A549 (cell line): ENCODE data around the gene ADAM10. TPM values are rescaled to one million over a fixed set of nuclear protein-coding genes. Genes with fewer than 3 reads are reported as not detected.
A peak's percentile ranks its signal among the peaks of the same experiment; 100 is the strongest.

Source experiments
- ATAC-seq, 2 experiments: fragments of 200-7000 bp in 1 of 2; fragments of >200 bp in 1 of 2; cut with Nextera tagmentation in 1 of 2; cut with Tn5 transposase in 1 of 2; 3 replicates each; pipeline versions ENCODE4 v1.8.0 to v1.9.1; 2018 to 2020; ENCODE audit warnings: mild to moderate bottlenecking in 1 of 2, moderate library complexity in 1 of 2
- CTCF ChIA-PET: fragments of 300-600 bp; sonication (Branson Sonifier 250); formaldehyde crosslinking; extraction: SDS; loops from one replicate; lab custom pipeline; 2021; ENCODE audit warnings: antibody characterized with exemption, inconsistent platforms; lab: Yijun Ruan, JAX
- POLR2A ChIA-PET: fragments of 350-600 bp; formaldehyde crosslinking; extraction: SDS; loops from one replicate; lab custom pipeline; 2021; ENCODE audit warnings: antibody characterized with exemption, inconsistent platforms; lab: Yijun Ruan, JAX
- DNase-seq, 2 experiments: peaks; one replicate each; pipeline versions ENCODE4 v3.0.0 to v3.0.0-alpha.2; 2011 to 2016; ENCODE audit warnings: low read depth in 1 of 2, low spot score in 1 of 2
- FAIRE-seq: peaks from 2 replicates; lab custom pipeline; 2011; peaks lifted over from hg19 to GRCh38; lab: Jason Lieb, UNC
- H3K27ac ChIP-seq, 2 experiments: fragments of >200 bp; sonication (Bioruptor Twin); formaldehyde crosslinking; 3 replicates each; pipeline ENCODE4 v1.5.1; 2016 to 2017
- H3K4me1 ChIP-seq: fragments of >200 bp; sonication (Bioruptor Twin); formaldehyde crosslinking; 3 replicates; pipeline ENCODE4 v1.6.1; 2016
- H3K4me2 ChIP-seq: fragments of >200 bp; sonication (Bioruptor Twin); formaldehyde crosslinking; 3 replicates; pipeline ENCODE4 v1.6.1; 2016
- H3K4me3 ChIP-seq: fragments of >200 bp; sonication (Bioruptor Twin); formaldehyde crosslinking; 3 replicates; pipeline ENCODE4 v1.5.1; 2016
- H3K9me3 ChIP-seq: fragments of >200 bp; sonication (Bioruptor Twin); formaldehyde crosslinking; 3 replicates; pipeline ENCODE4 v1.6.1; 2016
- CBX2 ChIP-seq: fragments of 200-600 bp; sonication (generic); IDR thresholded peaks from 2 replicates; pipeline ENCODE4 v1.6.1; 2016; ENCODE audit warnings: low read depth, mild to moderate bottlenecking, borderline replicate concordance
- CHD4 ChIP-seq: fragments of 200-600 bp; sonication (generic); IDR thresholded peaks from 2 replicates; pipeline ENCODE4 v1.6.1; 2016; ENCODE audit warnings: antibody characterized with exemption, mild to moderate bottlenecking, borderline replicate concordance
- EHF ChIP-seq: fragments of 250-450 bp; sonication (Bioruptor Pico); IDR thresholded peaks from 2 replicates; pipeline ENCODE4 v1.5.0; 2020; ENCODE audit warnings: mild to moderate bottlenecking
- EHMT2 ChIP-seq: fragments of 200-600 bp; sonication (generic); IDR thresholded peaks from 2 replicates; pipeline ENCODE4 v1.6.1; 2016; ENCODE audit warnings: antibody characterized with exemption, low read depth, mild to moderate bottlenecking, moderate library complexity
- EP300 ChIP-seq, 2 experiments: fragments of >200 bp; sonication (Bioruptor Twin); formaldehyde crosslinking; IDR thresholded peaks; 2 replicates in 1 of 2; 3 replicates in 1 of 2; pipeline ENCODE4 v1.6.1; 2016 to 2017
- FOXS1 ChIP-seq: fragments of 250-450 bp; sonication (Bioruptor Pico); IDR thresholded peaks from 2 replicates; pipeline ENCODE4 v1.5.0; 2020; ENCODE audit warnings: mild to moderate bottlenecking, moderate library complexity
- GATA3 ChIP-seq: IDR thresholded peaks from 2 replicates; pipeline ENCODE4 v1.6.1; 2012; ENCODE audit warnings: borderline replicate concordance
- HEYL ChIP-seq: fragments of 250-450 bp; sonication (Bioruptor Pico); IDR thresholded peaks from 2 replicates; pipeline ENCODE4 v1.8.0; 2021; ENCODE audit warnings: mild to moderate bottlenecking, moderate library complexity
- HOXA7 ChIP-seq: fragments of 250-450 bp; sonication (Bioruptor Pico); IDR thresholded peaks from 2 replicates; pipeline ENCODE4 v1.5.0; 2020; ENCODE audit warnings: mild to moderate bottlenecking, moderate library complexity
- HOXB13 ChIP-seq: fragments of 250-450 bp; sonication (Bioruptor Pico); IDR thresholded peaks from 2 replicates; pipeline ENCODE4 v1.5.0; 2020; ENCODE audit warnings: low read depth, mild to moderate bottlenecking, moderate library complexity
- KDM1A ChIP-seq: fragments of 200-600 bp; sonication (generic); IDR thresholded peaks from 2 replicates; pipeline ENCODE4 v1.6.1; 2016; ENCODE audit warnings: low read depth, mild to moderate bottlenecking
- MAZ ChIP-seq: fragments of 150-350 bp; IDR thresholded peaks from 2 replicates; pipeline ENCODE4 v1.6.1; 2014; ENCODE audit warnings: antibody characterized with exemption, low read depth, low read length, borderline replicate concordance
- NPAS2 ChIP-seq: fragments of 250-450 bp; sonication (Bioruptor Pico); IDR thresholded peaks from 2 replicates; pipeline ENCODE4 v1.8.0; 2022; ENCODE audit warnings: mild to moderate bottlenecking, moderate library complexity, borderline replicate concordance
- NR3C1 ChIP-seq: fragments of >200 bp; sonication (Bioruptor Twin); formaldehyde crosslinking; IDR thresholded peaks from 3 replicates; pipeline ENCODE4 v1.6.1; 2017
- PHF8 ChIP-seq: fragments of 200-600 bp; sonication (generic); IDR thresholded peaks from 2 replicates; pipeline ENCODE4 v1.6.1; 2016; ENCODE audit warnings: low read depth, mild to moderate bottlenecking, antibody characterized with exemption, moderate library complexity, borderline replicate concordance
- SMC3 ChIP-seq: fragments of >200 bp; sonication (Bioruptor Twin); formaldehyde crosslinking; IDR thresholded peaks from 3 replicates; pipeline ENCODE4 v1.6.1; 2018; ENCODE audit warnings: inconsistent platforms
- TFCP2L1 ChIP-seq: fragments of 250-450 bp; sonication (Bioruptor Pico); IDR thresholded peaks from 2 replicates; pipeline ENCODE4 v1.5.0; 2021; ENCODE audit warnings: mild to moderate bottlenecking
- ZC3H11A ChIP-seq: fragments of 450-650 bp; IDR thresholded peaks from 2 replicates; pipeline ENCODE4 v1.6.1; 2014; ENCODE audit warnings: antibody characterized with exemption, mild to moderate bottlenecking
- ZFP36 ChIP-seq: fragments of 450-650 bp; IDR thresholded peaks from 2 replicates; pipeline ENCODE4 v1.6.1; 2014; ENCODE audit warnings: borderline replicate concordance; ENCODE audit not compliant: partially characterized antibody
- WGBS: methylation state at CpG from one replicate; pipeline ENCODE4 v1.1.6; 2017; ENCODE audit errors: missing lambda C conversion rate; 5-methylcytosine and 5-hydroxymethylcytosine counted together
- polyA plus RNA-seq, 4 experiments: library from polyadenylated mRNA; depleted of rRNA in 3 of 4; stranded (reverse); fragments of >200 nt; fragmentation: RNase III in 1 of 4; extraction: RNeasy Plus Mini Kit Qiagen cat#74134 plus additional on column Dnase treatment in 1 of 4; gene quantifications; 2 replicates in 3 of 4; 3 replicates in 1 of 4; pipeline ENCODE4 v1.2.3, GENCODE V29; 2011 to 2017
- TF ChIP-seq, protein P1 (sequence below): IDR thresholded peaks from 2 replicates; pipeline ENCODE4 v1.6.1; 2012
- TF ChIP-seq, protein P2 (sequence below): IDR thresholded peaks from 2 replicates; pipeline ENCODE4 v1.6.1; 2012
- TF ChIP-seq, protein P3 (sequence below): fragments of 250-450 bp; sonication (Bioruptor Pico); IDR thresholded peaks from 2 replicates; pipeline ENCODE4 v1.5.0; 2020; ENCODE audit warnings: low read depth, mild to moderate bottlenecking, moderate library complexity
- TF ChIP-seq, protein P4 (sequence below): fragments of 250-450 bp; sonication (Bioruptor Pico); IDR thresholded peaks from 2 replicates; pipeline ENCODE4 v1.5.0; 2021; ENCODE audit warnings: mild to moderate bottlenecking, moderate library complexity, borderline replicate concordance
- TF ChIP-seq, protein P5 (sequence below): fragments of >200 bp; sonication (Bioruptor Twin); formaldehyde crosslinking; IDR thresholded peaks from 2 replicates; pipeline ENCODE4 v1.6.1; 2016
- TF ChIP-seq, protein P6 (sequence below): fragments of >200 bp; sonication (Bioruptor Twin); formaldehyde crosslinking; IDR thresholded peaks from 3 replicates; pipeline ENCODE4 v1.6.1; 2016

Gene ADAM10
- polyA plus RNA-seq, 2 of the 4 experiments (the other 2 are of a cell fraction), result 200 to 210 TPM

DNA sequence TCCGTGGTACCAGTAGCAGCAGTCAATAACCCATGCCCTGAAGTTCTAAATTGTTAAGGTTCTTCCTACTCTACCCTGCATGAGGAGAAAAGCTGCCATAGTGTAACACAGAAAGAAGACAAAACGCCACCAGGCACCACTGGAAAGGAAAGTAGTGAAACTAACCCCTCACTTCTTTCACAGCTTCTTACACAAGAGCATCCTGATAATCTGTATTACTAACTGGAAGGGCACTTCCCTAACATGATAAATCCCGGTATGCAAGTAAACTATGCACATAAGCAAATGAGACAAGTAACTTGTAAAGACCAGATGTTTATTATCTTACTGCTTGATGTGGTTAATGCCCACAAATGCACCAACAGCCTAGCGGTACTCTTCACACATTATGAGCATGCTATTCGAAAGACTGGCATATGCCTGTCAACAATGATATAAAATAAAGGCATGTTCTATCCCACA lies 141.3 kb downstream of the ADAM10 start:
- no peak overlapping the region for H3K4me2 ChIP-seq
- no peak for DNase-seq
- ChIA-PET POLR2A (no interaction called here), CTCF (no interaction called here)
- no peak overlapping the region for H3K4me3 ChIP-seq
- no peak for FAIRE-seq
- no peak for TF ChIP-seq MAZ
- TF ChIP-seq NPAS2 (CRISPR knock-in tag), result no peak
- TF ChIP-seq, protein P1, sequence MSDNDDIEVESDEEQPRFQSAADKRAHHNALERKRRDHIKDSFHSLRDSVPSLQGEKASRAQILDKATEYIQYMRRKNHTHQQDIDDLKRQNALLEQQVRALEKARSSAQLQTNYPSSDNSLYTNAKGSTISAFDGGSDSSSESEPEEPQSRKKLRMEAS, result no peak
- no peak for TF ChIP-seq EHMT2
- TF ChIP-seq FOXS1 (CRISPR knock-in tag), result no peak
- no peak for TF ChIP-seq ZC3H11A
- TF ChIP-seq TFCP2L1, result no peak
- TF ChIP-seq, protein P2, sequence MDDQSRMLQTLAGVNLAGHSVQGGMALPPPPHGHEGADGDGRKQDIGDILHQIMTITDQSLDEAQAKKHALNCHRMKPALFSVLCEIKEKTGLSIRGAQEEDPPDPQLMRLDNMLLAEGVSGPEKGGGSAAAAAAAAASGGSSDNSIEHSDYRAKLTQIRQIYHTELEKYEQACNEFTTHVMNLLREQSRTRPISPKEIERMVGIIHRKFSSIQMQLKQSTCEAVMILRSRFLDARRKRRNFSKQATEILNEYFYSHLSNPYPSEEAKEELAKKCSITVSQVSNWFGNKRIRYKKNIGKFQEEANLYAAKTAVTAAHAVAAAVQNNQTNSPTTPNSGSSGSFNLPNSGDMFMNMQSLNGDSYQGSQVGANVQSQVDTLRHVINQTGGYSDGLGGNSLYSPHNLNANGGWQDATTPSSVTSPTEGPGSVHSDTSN, result no peak
- TF ChIP-seq KDM1A, result no peak
- no peak for TF ChIP-seq HEYL (CRISPR knock-in tag)
- TF ChIP-seq HOXA7 (CRISPR knock-in tag), result no peak
- TF ChIP-seq, protein P3, sequence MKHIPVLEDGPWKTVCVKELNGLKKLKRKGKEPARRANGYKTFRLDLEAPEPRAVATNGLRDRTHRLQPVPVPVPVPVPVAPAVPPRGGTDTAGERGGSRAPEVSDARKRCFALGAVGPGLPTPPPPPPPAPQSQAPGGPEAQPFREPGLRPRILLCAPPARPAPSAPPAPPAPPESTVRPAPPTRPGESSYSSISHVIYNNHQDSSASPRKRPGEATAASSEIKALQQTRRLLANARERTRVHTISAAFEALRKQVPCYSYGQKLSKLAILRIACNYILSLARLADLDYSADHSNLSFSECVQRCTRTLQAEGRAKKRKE, result no peak
- no peak for TF ChIP-seq EHF
- TF ChIP-seq, protein P4, sequence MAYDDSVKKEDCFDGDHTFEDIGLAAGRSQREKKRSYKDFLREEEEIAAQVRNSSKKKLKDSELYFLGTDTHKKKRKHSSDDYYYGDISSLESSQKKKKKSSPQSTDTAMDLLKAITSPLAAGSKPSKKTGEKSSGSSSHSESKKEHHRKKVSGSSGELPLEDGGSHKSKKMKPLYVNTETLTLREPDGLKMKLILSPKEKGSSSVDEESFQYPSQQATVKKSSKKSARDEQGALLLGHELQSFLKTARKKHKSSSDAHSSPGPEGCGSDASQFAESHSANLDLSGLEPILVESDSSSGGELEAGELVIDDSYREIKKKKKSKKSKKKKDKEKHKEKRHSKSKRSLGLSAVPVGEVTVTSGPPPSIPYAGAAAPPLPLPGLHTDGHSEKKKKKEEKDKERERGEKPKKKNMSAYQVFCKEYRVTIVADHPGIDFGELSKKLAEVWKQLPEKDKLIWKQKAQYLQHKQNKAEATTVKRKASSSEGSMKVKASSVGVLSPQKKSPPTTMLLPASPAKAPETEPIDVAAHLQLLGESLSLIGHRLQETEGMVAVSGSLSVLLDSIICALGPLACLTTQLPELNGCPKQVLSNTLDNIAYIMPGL (CRISPR knock-in tag), result no peak
- no peak for TF ChIP-seq ZFP36
- no peak for TF ChIP-seq PHF8
- no peak for TF ChIP-seq HOXB13
- TF ChIP-seq, protein P5, sequence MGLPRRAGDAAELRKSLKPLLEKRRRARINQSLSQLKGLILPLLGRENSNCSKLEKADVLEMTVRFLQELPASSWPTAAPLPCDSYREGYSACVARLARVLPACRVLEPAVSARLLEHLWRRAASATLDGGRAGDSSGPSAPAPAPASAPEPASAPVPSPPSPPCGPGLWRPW, result no peak
- no peak for TF ChIP-seq GATA3
- TF ChIP-seq CBX2, result no peak
- TF ChIP-seq, all 56 proteins: peak for 0
- Histone ChIP-seq H3K9me3 (no peaks in the 10 kb centered on the region), H3K27ac (no peak overlapping the region), H3K4me1 (peaks cover 15% of the 10 kb centered on the region)
- ATAC-seq, result no peak
- 89% methylated on average over 5 of the region's 5 CpGs for WGBS

DNA sequence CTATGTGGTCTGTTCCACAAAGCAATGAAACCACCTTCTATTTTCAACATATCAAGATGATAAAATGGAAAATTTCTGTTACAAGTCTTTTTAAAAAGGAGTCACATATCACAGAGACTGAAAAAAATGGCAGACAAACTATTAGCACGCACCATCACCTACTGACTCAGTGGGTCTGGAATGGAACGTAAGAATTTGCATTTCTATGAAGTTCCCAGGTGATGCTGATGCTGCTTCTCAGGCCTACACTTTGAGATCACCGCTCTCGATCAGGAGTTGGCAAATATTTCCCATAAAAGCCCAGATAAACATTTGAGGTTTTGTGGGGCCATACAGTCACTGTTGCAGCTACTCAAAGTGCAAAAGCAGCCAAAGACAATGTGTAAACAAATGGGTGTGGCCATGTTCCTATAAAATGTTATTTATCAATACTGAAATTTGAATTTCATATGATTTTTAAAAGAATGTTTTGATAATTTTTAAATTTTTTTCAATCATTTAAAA lies 142.9 kb downstream of the ADAM10 start:
- TF ChIP-seq NR3C1 (no peak), SMC3 (no peak), CHD4 (no peak), ZC3H11A (no peak), EP300 (IDR thresholded peaks at IDR 0.05) (no peak)
- TF ChIP-seq, protein P6, sequence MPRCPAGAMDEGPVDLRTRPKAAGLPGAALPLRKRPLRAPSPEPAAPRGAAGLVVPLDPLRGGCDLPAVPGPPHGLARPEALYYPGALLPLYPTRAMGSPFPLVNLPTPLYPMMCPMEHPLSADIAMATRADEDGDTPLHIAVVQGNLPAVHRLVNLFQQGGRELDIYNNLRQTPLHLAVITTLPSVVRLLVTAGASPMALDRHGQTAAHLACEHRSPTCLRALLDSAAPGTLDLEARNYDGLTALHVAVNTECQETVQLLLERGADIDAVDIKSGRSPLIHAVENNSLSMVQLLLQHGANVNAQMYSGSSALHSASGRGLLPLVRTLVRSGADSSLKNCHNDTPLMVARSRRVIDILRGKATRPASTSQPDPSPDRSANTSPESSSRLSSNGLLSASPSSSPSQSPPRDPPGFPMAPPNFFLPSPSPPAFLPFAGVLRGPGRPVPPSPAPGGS, result no peak
- TF ChIP-seq, all 56 proteins: peak for 0
- H3K4me3 ChIP-seq, result no peak overlapping the region
- POLR2A ChIA-PET, result no interaction called here
- H3K9me3 ChIP-seq, result no peaks in the 10 kb centered on the region
- WGBS, result 95% methylated on average over 4 of the region's 4 CpGs
- ATAC-seq (no peak), DNase-seq (no peak), FAIRE-seq (peak; percentile 7)
- H3K4me2 ChIP-seq, result no peak overlapping the region
- CTCF ChIA-PET, result interaction anchor here (0.8 kb wide), 2 partner anchors 78 to 922 kb away, joined by 3 read pairs; no protein-coding TSS in a partner anchor
- H3K4me1 ChIP-seq, result peaks cover 5% of the 10 kb centered on the region; the same call in 2 of the 3 replicates
- H3K27ac ChIP-seq, result no peak overlapping the region
